Measurements from ENCODE around the gene AK1. TPM values are rescaled to one million over a fixed set of nuclear protein-coding genes. Genes with fewer than 3 reads are reported as not detected.

AK1 gene
- total RNA-seq, 1 experiment from 2014 or later, result 39.2 TPM

GRCh38 chr9:127873886-127874285, 3.6 kb downstream of the AK1 start:
- Mint-ChIP-seq H3K27me3 (ENCODE audit: insufficient read depth, unreplicated experiment) (no peaks in the 10 kb centered on the region), H3K9me3 (ENCODE audit: unreplicated experiment) (no peaks in the 10 kb centered on the region), H3K36me3 (ENCODE audit: insufficient read depth, unreplicated experiment) (peaks cover 7% of the 10 kb centered on the region), H3K4me3 (ENCODE audit: unreplicated experiment) (no peak overlapping the region), H3K4me1 (ENCODE audit: low read depth, unreplicated experiment) (peaks cover 4% of the 10 kb centered on the region), H3K27ac (ENCODE audit: unreplicated experiment) (no peak overlapping the region)
- no peaks in the 10 kb centered on the region for H3K9me3 ChIP-seq
- H3K4me1 ChIP-seq, result peaks cover 10% of the 10 kb centered on the region; the same call in 1 of the 2 replicates
- ChIA-PET CTCF (no interaction called here), POLR2A (no interaction called here)
- TF ChIP-seq CTCF (IDR thresholded peaks at IDR 0.05; ENCODE audit: insufficient read depth in 1 of 2, low read depth in 1 of 2, low read length in 1 of 2, severe bottlenecking in 1 of 2, unreplicated experiment in 1 of 2), result no peak
- no peak for DNase-seq
- no peak overlapping the region for H3K4me3 ChIP-seq (ENCODE audit: low read depth, low read length)
- BruUV-seq (replicated peaks), result no TSS peak
- no peaks in the 10 kb centered on the region for H3K36me3 ChIP-seq (ENCODE audit: control insufficient read depth, insufficient read depth, low read length)
- intact Hi-C loops (cut with micrococcal nuclease; ENCODE audit: unreplicated experiment), result loop anchor here (5.0 kb wide), 1 partner anchor 43 kb away; the partner anchor contains the start of gene ST6GALNAC4
- no peaks in the 10 kb centered on the region for H3K27me3 ChIP-seq (replicated peaks; ENCODE audit: control insufficient read depth, insufficient read depth, low read length)

GRCh38 chr9:127873223-127873691, 4.2 kb downstream of the AK1 start:
- intact Hi-C loops (cut with micrococcal nuclease; ENCODE audit: unreplicated experiment), result loop anchor here (5.0 kb wide), 1 partner anchor 44 kb away; the partner anchor contains the start of gene ST6GALNAC4
- H3K4me1 ChIP-seq, result peaks cover 8% of the 10 kb centered on the region; the same call in 1 of the 2 replicates
- no TSS peak for BruUV-seq (replicated peaks)
- no peak overlapping the region for H3K4me3 ChIP-seq (ENCODE audit: low read depth, low read length)
- ChIA-PET POLR2A (no interaction called here), CTCF (interaction anchor here (0.6 to 1.6 kb wide), 2 partner anchors 138 to 152 kb away, joined by 3 to 5 read pairs; partner anchors contain the start of gene TOR2A)
- Mint-ChIP-seq H3K9me3 (ENCODE audit: unreplicated experiment) (no peaks in the 10 kb centered on the region), H3K4me1 (ENCODE audit: low read depth, unreplicated experiment) (peaks cover 4% of the 10 kb centered on the region), H3K36me3 (ENCODE audit: insufficient read depth, unreplicated experiment) (peaks cover 7% of the 10 kb centered on the region), H3K27ac (ENCODE audit: unreplicated experiment) (no peak overlapping the region), H3K27me3 (ENCODE audit: insufficient read depth, unreplicated experiment) (no peaks in the 10 kb centered on the region), H3K4me3 (ENCODE audit: unreplicated experiment) (no peak overlapping the region)
- no peaks in the 10 kb centered on the region for H3K36me3 ChIP-seq (ENCODE audit: control insufficient read depth, insufficient read depth, low read length)
- H3K9me3 ChIP-seq, result no peaks in the 10 kb centered on the region
- TF ChIP-seq CTCF (IDR thresholded peaks at IDR 0.05; ENCODE audit: insufficient read depth in 1 of 2, low read depth in 1 of 2, low read length in 1 of 2, severe bottlenecking in 1 of 2, unreplicated experiment in 1 of 2), result no peak
- H3K27me3 ChIP-seq (replicated peaks; ENCODE audit: control insufficient read depth, insufficient read depth, low read length), result no peaks in the 10 kb centered on the region
- DNase-seq, result no peak

GRCh38 chr9:127872369-127873222, 4.9 kb downstream of the AK1 start:
- TF ChIP-seq CTCF (IDR thresholded peaks at IDR 0.05; ENCODE audit: insufficient read depth in 1 of 2, low read depth in 1 of 2, low read length in 1 of 2, severe bottlenecking in 1 of 2, unreplicated experiment in 1 of 2), result no peak
- POLR2A ChIA-PET, result interaction anchor here (0.5 kb wide), 1 partner anchor 49 kb away, joined by 6 read pairs; no protein-coding TSS in a partner anchor
- H3K4me1 Mint-ChIP-seq (ENCODE audit: low read depth, unreplicated experiment), result peaks cover 4% of the 10 kb centered on the region
- intact Hi-C loops (cut with micrococcal nuclease; ENCODE audit: unreplicated experiment), result loop anchor here (5.0 kb wide), 1 partner anchor 45 kb away; the partner anchor contains the start of gene ST6GALNAC4
- Histone ChIP-seq H3K27me3 (replicated peaks; ENCODE audit: control insufficient read depth, insufficient read depth, low read length) (no peaks in the 10 kb centered on the region), H3K4me3 (ENCODE audit: low read depth, low read length) (no peak overlapping the region), H3K4me1 (0 out of 2 replicates have a peak, but pooled peaks cover 3% of the 10 kb centered on the region), H3K9me3 (no peaks in the 10 kb centered on the region), H3K36me3 (ENCODE audit: control insufficient read depth, insufficient read depth, low read length) (no peaks in the 10 kb centered on the region)
- peaks cover 7% of the 10 kb centered on the region for H3K36me3 Mint-ChIP-seq (ENCODE audit: insufficient read depth, unreplicated experiment)
- H3K9me3 Mint-ChIP-seq (ENCODE audit: unreplicated experiment), result no peaks in the 10 kb centered on the region
- H3K4me3 Mint-ChIP-seq (ENCODE audit: unreplicated experiment), result no peak overlapping the region
- H3K27ac Mint-ChIP-seq (ENCODE audit: unreplicated experiment), result no peak overlapping the region
- BruUV-seq (replicated peaks), result no TSS peak
- DNase-seq, result no peak
- CTCF ChIA-PET, result interaction anchor here (0.6 to 1.6 kb wide), 2 partner anchors 138 to 151 kb away, joined by 3 to 5 read pairs; partner anchors contain the start of gene TOR2A
- H3K27me3 Mint-ChIP-seq (ENCODE audit: insufficient read depth, unreplicated experiment), result no peaks in the 10 kb centered on the region
